ENCODE data around the gene STOML1.

The STOML1 gene

DNA sequence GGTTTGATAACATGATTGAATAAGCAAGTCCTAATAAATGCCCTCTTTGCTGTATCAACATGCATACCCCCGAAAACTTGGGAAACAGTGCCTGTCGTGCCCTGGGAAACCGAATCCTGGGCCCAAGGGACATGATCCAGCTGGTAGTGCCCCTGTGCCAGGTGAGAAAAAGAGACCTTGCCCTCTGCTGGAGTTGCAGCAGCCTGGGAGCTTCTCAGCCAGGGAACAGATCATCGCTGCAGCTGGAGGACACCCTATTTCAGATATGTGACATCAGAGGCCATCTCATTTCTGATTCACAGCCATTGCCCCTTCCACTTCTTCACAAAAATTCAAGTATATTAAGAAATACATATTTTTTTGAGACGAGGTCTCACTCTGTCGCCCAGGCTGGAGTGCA lies 32.3 kb downstream of the STOML1 start:
- DNase-seq = no peak

DNA sequence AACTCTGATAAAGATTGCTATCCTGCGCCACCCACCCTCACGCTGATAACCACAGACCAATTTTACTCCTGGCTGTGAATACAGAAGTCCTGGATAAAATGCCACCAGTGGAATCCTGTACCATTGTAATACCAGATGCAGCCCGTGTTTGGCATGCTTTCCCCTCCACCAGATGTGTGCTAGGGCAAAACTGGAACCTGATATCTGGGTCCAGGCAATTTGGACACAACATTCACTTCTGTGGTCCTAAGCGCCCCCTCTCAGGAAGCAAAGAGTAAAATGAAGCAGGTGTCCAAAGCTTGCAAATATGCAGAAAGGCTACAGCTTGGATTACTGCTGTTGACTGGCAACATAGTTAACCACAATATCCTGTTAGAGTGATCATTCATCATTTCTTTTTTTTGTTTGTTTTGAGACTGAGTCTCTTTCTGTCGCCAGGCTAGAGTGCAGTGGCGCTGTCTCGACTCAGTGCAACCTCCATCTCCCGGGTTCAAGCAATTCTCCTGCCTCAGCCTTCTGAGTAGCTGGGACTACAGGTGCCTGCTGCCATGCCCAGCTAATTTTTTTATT lies 33.0 kb downstream of the STOML1 start:
- no peak for DNase-seq

DNA sequence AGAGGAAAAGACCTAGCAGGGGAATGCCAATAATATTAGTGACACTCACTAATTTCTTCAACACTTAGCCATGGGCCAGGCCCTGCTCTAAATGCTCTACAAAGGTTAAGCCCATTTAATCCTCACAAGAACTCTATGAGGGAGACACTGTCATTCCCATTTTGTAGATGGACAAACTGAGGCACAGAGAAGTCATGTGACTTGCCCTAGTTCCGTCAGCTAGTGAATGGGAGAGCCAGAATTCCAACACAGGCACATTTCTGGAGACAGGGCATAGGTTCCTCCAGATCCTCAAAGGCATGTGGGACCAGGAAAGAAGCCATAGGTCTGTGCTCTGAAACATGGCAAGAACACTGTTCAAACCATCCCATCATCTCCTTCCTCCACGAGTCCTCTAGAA lies 34.3 kb downstream of the STOML1 start:
- no peak for DNase-seq

DNA sequence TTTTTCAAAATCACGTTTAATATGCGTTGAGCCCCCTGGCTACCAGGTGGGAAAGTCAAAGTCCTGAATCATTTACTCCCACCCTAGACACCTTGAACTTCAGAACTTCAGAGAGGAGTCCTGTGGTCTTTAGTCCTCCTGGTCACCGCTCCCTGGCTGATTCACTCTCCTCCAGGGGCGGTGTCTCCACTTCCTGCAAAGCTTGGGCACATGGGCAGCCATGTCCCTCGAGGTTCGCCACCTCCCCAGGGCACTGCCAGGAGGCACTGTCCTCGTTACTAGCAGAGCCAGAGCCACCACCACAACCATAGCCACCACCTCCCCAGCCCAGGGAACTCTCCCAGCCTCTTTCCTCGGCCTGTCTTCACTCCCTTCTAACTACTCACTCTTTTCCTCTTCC lies 34.8 kb downstream of the STOML1 start:
- no peak for DNase-seq

DNA sequence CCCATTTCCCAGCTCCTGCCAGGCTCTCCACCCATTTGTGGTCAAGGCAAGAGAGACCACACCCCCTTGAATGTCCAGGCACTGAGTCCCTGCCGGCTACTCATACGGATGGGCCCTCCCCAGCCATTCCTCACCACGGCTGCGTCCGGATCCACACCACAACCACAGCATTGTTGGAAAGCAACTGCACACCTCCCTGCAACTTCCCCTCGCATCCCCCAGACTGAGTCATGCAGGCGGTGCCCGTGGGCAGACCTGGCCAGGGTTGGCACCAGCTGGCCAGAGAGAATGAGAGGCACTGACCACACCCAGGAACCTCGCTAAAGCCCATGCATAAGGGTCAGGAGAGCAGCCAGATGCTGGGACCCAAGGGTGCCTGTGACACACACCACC lies 35.4 kb downstream of the STOML1 start:
- no peak for DNase-seq

DNA sequence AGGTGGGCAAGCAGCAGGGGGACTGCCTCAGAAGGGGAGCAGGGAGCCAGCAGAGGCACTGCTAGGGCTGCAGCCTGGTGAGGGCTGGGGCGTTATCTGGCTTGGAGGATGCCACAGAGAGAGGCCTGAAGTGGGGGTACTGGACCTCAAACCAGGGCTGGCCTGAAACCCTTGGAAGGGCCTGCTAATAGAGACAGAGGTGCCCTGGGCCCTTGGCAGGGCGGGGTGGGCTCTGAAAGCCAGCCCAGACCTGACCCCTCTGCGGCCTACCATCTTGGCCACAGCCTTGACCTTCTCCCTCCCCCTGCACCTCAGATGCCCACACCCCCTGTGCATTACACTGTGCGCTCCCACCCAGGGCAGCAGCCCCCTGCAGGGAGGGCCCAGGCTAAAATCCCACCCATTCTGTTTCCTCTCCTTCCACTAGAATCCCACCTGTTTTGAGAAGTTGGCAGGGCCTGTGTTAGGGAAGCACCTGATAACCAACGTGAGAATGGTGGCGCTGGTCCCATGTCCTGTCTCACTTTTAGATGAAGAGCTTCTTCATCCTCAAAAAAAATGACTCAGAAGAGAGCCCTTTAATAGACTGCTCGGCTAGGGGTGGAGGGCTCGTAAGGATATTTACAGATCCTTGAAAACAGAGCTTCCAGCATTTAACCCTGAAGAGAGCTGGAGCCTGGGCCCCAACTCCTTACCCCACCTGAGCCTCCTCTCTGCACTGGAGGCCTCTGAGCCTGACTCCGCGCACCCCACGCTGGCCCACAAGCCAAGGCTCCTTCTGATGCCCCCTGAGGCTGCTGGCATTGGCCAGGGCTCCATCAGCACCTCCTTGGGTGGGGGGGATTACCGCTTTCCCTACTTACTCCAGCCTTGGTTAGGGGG lies 36.0 kb downstream of the STOML1 start:
- DNase-seq = no peak

DNA sequence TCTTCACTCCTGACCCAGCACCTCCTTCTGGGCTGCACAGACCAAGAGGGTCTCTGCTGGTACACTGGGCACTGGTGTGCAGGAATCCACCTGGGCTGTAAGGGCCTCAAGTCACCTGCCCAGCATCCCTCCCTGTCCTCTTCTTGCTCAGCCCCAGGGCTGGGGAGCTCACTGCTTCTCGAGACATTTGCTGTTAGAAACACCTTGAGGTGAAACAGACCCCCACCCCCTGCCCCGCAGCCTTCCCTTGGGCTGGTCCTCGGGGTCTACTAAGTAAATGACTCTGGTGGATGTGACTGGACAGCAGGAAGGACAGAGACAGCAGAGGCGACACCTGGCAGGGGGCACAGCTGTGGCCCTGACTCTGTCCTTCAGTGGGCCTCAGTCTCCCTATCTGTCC lies 36.8 kb downstream of the STOML1 start:
- no peak for DNase-seq

DNA sequence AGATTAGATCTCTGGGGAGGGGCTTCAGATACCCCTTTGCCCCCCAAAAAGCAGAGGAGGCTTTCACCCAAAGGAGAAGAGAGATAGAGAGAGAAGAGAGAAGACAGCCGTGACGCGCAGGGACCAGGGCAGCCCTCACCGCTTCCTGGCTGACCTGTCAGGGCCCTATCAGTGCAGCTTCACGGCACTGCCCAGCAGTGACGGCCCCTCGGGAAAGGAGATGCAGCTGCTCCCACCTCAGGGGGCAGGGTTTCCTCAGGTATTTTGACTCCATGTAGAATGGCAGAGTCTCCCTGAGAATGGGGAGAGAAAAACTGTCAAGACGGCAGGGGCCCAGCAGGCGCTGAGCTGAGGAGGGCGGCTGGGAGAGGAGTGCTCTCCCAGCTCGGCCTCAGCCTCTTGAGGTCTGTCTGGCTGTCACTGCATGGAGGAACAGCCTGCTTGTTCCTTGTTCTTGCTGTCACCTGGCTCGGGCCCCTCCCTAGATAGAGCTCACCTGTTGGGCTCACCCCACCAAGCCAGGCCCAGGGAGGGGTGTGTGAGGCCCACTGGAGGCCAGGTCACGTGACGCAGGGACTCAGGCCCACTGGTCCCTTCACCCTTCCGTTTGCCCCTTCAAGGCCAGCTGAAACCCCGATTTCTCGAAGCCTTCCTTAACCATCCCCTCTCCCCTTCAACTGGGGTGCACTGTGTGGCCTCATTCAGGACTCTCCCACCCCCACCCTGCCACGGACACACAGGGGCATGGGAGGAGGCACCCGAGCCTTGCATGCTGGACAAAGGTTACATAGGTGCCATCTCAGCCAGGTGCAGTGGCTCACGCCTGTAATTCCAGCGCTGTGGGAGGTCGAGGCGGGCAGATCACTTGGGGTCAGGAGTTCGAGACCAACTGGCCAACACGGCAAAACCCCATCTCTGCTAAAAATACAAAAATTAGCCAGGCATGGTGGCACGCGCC lies 37.6 kb downstream of the STOML1 start:
- no peak for DNase-seq

DNA sequence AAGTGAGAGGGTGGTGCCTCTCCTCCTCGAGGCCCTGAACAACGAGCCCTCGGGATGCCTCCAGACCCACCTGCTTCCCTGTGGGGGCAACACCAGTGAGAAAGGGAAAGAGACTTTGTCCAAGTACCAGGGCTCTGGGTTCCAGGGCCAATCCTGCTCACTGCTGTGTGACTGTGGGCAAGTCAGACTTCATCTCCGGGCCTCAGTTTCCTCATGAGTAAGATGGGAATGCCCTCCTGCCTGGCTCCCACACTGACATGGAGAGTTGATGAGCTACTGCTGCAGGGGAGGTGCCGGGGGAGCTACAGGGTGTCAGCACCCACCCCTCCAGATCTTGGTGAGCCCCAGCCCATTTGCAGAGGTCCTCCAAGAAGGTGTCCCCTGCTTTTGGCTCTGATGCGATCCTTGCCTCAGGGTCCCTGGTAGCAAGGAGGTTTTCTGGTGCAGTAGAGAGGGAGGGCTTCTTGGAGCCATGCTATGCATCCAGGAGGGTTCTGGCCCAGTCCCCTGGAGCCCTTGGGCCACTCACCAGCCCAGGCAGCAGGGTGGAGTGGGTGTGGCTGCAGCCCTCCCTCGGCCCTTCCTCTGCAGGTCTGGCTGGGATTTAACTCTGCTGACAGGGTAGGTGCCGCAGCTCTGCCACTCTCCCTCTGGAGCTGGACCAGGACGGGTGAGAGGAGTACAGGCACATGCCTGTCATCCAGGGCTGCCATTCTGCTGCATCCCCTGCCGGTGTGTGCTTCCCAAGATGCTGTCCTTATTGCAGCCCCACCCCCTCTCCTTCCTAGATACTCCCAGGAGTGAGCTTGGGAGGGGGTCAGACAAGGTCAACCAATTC lies 39.0 kb downstream of the STOML1 start:
- DNase-seq = no peak

DNA sequence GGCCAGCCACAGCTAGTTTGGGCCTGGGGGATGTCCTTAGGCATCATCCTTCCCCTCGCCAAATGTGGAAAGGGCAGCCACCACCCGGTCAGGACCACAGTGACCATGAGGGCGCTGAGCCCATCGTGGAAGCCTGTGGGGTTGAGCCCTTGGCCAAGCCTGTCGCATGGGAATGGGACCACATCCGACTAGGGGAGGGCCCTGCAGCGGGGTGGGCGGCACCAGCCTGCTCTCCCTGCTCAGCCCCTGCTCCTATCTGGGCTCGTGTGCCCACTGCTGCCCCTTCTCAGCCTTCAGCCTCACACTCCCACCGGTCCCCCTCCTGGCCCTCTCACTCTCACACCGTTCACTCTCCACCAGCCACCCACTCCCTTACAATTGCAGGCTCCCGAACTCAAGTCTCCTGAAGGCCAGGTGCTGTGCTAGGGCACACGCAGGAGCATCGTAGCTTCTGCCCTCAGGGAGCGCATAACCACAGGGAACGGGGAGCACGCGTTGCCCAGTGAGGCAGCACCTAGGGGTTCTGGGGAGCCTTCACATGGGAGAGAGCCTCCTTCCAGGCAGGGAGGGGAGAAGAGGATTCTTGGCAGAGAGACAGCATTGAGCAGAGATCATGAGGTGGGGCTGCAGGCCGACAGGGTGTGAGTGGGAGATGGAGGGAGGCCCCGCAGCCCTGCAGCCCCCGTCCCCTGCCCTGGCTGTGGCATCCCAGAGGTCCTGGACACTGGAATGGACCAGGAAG lies 39.8 kb downstream of the STOML1 start:
- no peak for DNase-seq

DNA sequence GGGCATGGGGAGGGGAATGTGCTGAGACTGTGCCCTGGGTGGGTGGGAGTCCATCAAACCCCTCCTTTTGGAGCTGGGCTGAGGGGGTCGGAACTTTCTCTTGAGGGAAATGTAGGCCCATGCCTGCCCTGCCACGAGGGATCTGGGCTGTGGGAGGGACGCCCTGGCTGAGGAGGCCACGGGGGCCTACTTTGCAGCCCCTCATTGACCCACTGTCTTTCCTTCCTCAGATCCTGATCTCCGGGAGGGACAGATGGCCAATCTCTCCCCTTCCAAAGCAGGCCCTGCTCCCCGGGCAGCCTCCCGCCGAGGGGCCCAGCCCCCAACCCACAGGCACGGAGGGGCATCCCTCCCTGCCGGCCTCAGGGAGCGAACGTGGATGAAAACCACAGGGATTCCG lies 40.5 kb downstream of the STOML1 start:
- DNase-seq = no peak

DNA sequence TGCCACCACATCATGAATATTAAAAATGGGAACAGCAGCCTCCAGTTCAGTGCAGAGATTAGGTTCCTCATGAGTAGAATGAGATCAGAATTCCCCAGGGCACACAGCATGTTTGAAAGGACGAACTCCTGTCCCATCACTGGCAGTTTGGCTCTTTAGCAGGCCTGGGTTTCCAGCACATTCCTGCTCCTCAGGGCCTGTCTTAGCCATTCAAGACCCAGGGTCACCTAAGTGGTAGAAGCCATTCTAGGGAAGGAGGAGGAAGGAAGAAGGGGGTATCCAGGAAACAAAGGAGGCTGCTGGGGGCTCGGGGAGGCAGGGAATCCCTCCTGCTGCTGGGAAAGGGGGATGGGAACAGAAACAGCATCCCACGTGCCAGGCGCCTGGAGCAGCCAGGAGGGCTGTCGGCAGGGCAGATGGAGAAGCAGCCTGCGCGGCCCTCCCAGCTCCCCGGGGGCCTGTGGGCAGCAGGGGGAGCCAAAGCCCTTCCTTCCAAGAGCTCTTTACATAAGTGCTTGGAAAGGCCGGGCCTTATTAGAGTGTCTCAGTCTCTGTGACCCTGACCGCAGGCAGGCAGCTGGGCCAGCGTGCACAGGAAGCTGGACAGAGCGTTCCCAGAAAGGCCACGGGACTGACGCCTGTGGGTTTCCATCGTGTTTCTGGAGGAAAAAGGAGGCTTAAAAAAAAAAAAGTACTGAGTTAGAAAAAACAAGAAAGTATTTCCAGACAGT lies 41.1 kb downstream of the STOML1 start:
- DNase-seq = peak; percentile 44

DNA sequence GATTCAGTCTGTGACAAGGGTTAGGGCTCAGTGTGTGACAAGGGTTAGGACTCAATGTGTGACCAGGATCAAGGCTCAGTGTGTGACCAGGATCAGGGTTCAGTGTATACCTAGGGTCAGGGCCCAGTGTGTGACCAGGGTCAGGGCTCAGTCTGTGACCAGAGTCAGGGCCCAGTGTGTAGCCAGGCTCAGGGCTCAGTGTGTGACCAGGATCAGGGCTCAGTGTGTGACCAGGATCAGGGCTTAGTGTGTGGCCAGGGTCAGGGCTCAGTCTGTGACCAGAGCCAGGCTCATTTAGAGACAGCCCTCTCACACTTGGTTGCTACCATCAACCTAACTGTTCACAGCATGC lies 41.6 kb downstream of the STOML1 start:
- no peak for DNase-seq

DNA sequence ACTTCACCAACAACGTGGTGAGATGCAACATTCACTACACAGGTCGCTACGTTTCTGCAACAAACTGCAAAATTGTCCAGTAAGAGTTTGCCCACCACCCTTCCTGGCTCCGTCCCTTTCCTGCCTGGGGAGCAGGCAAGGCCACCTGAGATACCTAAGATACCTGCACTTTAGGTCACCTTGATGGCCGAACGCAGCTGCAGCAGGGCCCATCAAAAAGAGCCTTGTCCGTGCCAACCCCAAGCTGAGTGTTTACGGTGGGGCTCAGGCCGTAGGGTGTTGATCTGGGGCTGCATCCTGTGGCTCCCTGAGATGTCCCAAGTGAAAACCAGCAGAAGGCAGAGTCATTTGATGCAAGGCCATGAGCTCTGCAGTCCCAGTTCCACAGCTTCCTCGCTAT lies 42.6 kb downstream of the STOML1 start:
- DNase-seq = no peak

DNA sequence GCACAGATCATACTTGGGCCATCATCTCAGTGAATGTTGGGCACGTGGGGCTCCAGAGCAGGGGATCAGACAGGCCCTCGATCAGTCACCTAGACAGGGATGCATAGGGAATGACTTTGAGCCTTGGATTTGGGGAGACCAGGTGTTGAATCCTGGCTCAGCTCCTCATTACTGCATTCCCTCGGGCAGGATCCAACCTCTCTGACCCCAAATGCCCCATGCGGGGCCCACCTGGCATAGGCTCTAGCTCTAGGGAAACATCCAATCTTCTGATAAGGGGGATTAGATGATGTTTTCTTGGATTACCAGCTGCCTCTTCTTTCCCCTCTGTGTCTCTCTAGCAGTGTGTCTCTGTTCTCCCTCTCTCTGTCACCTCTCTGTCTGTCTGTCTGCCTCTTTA lies 43.1 kb downstream of the STOML1 start:
- DNase-seq = no peak

DNA sequence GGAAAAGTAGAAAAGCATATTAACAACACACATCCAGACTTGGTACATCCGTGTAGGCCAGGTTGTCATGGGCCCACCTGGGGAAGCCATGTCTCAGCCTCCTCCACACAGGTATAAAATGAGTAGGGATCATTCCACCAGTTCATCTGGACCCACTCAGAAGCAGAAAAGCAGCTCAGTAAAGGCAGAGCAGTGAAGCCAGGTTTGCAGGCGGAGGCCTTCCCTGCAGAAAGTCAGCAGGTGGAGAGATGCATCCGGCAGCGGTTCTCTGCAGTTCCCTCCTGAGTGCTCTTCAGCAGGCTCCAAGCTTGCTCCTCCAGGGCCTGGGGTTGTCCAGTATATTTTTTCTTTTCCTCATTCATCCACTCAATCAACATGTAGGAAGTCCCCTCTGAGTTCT lies 43.7 kb downstream of the STOML1 start:
- no peak for DNase-seq

DNA sequence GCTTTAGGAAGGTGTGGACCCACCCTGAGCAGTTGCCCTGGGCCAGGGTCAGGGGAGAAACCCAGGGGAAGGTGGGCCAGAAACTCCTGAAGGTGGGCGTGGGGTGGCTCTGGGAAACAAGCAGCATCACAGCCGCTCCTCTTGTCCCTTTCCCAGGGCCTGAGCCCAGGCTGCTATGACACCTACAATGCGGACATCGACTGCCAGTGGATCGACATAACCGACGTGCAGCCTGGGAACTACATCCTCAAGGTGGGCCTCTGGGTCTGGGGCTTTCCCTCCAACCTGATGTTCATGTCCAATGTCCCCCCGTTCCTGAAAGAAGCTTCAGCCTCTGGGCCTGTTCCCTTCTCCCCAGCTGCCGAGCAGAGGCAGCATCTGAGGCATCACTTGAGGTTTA lies 44.4 kb downstream of the STOML1 start:
- DNase-seq = no peak

DNA sequence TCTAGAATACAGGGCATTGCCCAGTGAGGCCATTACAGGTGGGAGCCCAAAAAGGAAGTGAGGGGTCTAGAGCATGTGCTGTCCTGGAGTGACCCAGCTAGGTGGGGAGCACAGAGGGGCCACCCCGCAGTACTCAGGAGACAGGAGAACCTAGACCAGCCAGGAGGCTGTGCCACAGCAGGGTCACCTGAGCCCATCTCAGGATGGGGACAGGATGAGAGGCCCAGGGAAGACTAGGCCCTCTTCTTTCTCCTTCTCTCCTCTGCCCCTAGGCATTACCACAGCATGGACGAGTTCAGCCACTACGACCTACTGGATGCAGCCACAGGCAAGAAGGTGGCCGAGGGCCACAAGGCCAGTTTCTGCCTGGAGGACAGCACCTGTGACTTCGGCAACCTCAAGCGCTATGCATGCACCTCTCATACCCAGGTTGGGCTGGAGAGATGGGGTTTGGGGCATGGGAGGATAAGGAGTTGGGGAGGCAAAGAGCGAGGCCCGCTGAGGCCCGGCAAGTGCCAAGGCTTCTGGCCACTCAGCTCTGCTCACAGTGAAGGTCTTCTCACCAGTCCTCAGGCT lies 45.2 kb downstream of the STOML1 start:
- DNase-seq = no peak

DNA sequence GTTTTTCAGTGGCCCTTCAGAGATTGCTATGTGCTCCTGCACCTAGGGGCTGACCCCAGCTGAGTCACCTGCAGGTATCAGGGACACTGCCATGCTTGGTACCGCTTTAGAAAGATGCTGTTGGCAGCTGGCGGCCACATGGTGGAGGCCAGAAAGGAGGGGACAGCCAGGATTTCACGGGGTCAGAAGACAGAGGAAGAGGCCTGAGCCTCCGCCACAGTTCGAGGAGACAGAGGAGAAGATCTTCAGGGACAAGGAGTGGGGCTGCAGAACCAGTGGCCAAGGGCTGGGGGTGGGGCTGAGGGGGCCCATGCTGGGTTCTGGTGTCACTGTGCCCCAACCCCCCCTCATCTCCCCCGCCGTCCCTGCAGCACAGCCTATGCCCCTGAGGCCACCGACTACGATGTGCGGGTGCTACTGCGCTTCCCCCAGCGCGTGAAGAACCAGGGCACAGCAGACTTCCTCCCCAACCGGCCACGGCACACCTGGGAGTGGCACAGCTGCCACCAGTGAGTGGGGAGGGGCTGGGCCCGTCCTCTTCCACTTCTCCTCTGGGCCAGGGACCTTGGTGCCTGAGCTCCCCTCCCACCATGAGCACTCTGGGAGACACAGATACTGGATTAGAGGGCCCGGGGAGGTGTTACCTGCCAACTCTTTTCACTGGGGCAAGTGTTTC lies 45.9 kb downstream of the STOML1 start:
- no peak for DNase-seq

DNA sequence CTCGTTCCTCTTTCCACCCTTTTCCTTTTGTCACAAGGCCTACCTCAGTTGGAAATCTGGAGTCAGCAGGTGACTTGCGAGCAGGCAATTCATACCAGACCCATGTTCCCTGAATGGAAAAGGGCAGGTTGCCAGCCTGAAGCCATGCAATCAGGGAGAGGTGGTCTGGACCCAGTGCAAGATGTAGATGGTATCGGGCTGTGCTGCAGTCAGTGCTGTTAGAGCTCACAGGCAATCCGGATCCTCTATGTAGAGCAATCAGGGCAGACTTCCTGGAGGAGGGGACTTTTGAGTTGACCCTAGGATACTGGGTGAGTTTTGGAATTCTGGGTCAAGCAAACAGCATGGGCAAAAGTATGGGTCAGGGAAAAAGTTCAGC lies 47.0 kb downstream of the STOML1 start:
- DNase-seq = no peak

Data from NCI-H1436 treated with DMSO at 0.1 percent for 48 hours (cell line).